Right lobe of liver (tissue), 4 donors: ENCODE results near the gene LYSMD3.

Experiments used
- POLR2A ChIP-seq: fragments of 450-650 bp; IDR thresholded peaks from one replicate; pipeline ENCODE4 v1.6.1; 2017; ENCODE audit warnings: antibody characterized with exemption, mild to moderate bottlenecking
- TF ChIP-seq, protein P1 (sequence below), 4 donors: fragments of 200-600 bp in 3 of 4; fragments of 450-650 bp in 1 of 4; IDR thresholded peaks; one replicate each; pipeline versions ENCODE4 v1.5.1 to v1.8.0; 2016 to 2022; ENCODE audit warnings: antibody characterized with exemption in 4 of 4, mild to moderate bottlenecking in 2 of 4
- donor health status: DM: no; HTN: no; CAD: no.
- donor health status: DM: no; HTN: no; CAD: no.
- donor health status: DM: no; HTN: yes; CAD: no.

DNA sequence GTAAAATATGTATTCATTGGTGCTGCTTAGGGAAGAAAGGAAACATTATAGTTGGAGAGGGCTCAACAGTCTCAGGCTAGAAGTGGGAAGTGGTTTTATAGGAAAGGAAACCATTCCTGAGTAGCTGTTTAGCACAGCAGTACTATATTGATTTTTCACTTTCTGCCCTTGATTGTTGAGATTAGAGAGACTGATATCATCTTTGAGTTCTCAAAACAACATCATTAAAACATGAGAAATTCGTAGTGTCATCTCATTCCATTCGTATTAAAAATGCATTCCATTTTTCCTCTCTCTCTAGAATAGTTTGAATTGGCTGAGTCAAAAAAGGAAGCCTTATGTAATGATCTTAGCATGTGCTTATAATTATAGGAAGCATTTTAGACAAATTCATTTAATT, 40.6 kb downstream of the LYSMD3 start:
- TF ChIP-seq POLR2A: no peak
- TF ChIP-seq, protein P1, sequence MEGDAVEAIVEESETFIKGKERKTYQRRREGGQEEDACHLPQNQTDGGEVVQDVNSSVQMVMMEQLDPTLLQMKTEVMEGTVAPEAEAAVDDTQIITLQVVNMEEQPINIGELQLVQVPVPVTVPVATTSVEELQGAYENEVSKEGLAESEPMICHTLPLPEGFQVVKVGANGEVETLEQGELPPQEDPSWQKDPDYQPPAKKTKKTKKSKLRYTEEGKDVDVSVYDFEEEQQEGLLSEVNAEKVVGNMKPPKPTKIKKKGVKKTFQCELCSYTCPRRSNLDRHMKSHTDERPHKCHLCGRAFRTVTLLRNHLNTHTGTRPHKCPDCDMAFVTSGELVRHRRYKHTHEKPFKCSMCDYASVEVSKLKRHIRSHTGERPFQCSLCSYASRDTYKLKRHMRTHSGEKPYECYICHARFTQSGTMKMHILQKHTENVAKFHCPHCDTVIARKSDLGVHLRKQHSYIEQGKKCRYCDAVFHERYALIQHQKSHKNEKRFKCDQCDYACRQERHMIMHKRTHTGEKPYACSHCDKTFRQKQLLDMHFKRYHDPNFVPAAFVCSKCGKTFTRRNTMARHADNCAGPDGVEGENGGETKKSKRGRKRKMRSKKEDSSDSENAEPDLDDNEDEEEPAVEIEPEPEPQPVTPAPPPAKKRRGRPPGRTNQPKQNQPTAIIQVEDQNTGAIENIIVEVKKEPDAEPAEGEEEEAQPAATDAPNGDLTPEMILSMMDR (IDR thresholded peaks at IDR 0.05): no peak
